Measurements from ENCODE around the gene BMX.

Gene BMX

GRCh38 chrX:15500497-15500966, at the start of gene BMX:
Gene BMX (plus strand): TSS chrX:15500807. CDS start chrX:15508354, 7,547 bp downstream.
- H3K4me3 ChIP-seq (ENCODE audit: low read length) = no peak within 1 kb of the TSS
- no peak for DNase-seq (ENCODE audit: low read depth)
- TF ChIP-seq CTCF (IDR thresholded peaks at IDR 0.05; ENCODE audit: insufficient read depth, low read depth, low read length, missing control alignments) = no peak

- TF ChIP-seq CTCF (IDR thresholded peaks at IDR 0.05; ENCODE audit: insufficient read depth, low read depth, low read length, missing control alignments) = no peak
Observed at GRCh38 chrX:15451913-15452312, 48.7 kb upstream of the BMX start.

GRCh38 chrX:15464704-15465103, 35.9 kb upstream of the BMX start:
- no peak overlapping the region for H3K4me3 ChIP-seq (ENCODE audit: low read length)
- no peak for TF ChIP-seq CTCF (IDR thresholded peaks at IDR 0.05; ENCODE audit: insufficient read depth, low read depth, low read length, missing control alignments)
- DNase-seq (ENCODE audit: low read depth) = no peak

More at GRCh38 chrX:15451913-15452312, 48.7 kb upstream of the BMX start:
- no peak overlapping the region for H3K4me3 ChIP-seq (ENCODE audit: low read length)
- DNase-seq (ENCODE audit: low read depth) = peak; percentile 32

- no peak overlapping the region for H3K4me3 ChIP-seq (ENCODE audit: low read length)
- no peak for TF ChIP-seq CTCF (IDR thresholded peaks at IDR 0.05; ENCODE audit: insufficient read depth, low read depth, low read length, missing control alignments)
- DNase-seq (ENCODE audit: low read depth) = peak; percentile 59
Observed at GRCh38 chrX:15465347-15465746, 35.3 kb upstream of the BMX start.

GRCh38 chrX:15465896-15466651, 34.5 kb upstream of the BMX start:
- DNase-seq (ENCODE audit: low read depth) = no peak

GRCh38 chrX:15468036-15468435, 32.6 kb upstream of the BMX start:
- peak; percentile 32 for TF ChIP-seq CTCF (IDR thresholded peaks at IDR 0.05; ENCODE audit: insufficient read depth, low read depth, low read length, missing control alignments)
- no peak overlapping the region for H3K4me3 ChIP-seq (ENCODE audit: low read length)
- DNase-seq (ENCODE audit: low read depth) = peak; percentile 84

More at GRCh38 chrX:15465896-15466651, 34.5 kb upstream of the BMX start:
- H3K4me3 ChIP-seq (ENCODE audit: low read length) = no peak overlapping the region
- TF ChIP-seq CTCF (IDR thresholded peaks at IDR 0.05; ENCODE audit: insufficient read depth, low read depth, low read length, missing control alignments) = peak; percentile 9

- no peak for TF ChIP-seq CTCF (IDR thresholded peaks at IDR 0.05; ENCODE audit: insufficient read depth, low read depth, low read length, missing control alignments)
- DNase-seq (ENCODE audit: low read depth) = no peak
- no peak overlapping the region for H3K4me3 ChIP-seq (ENCODE audit: low read length)
Observed at GRCh38 chrX:15469613-15470012, 31.0 kb upstream of the BMX start.

Data from epithelial cell of esophagus (primary cell).